H9 (cell line): ENCODE data around the gene SLC35F2. TPM values are rescaled to one million over a fixed set of nuclear protein-coding genes. Genes with fewer than 3 reads are reported as not detected.

Experiments
- DNase-seq: peaks from one replicate; pipeline ENCODE4 v3.0.0-alpha.2; 2017
- H2AFZ ChIP-seq: one replicate; pipeline ENCODE4 v1.6.1; 2013; ENCODE audit warnings: mild to moderate bottlenecking, low read length, control low read depth, moderate library complexity
- H2AK5ac ChIP-seq: 2 replicates; pipeline ENCODE4 v1.6.1; 2013; ENCODE audit warnings: low read length, control low read depth, mixed read lengths; ENCODE audit not compliant: insufficient read length
- H2BK120ac ChIP-seq: one replicate; pipeline ENCODE4 v1.6.1; 2013; ENCODE audit warnings: low read depth, mild to moderate bottlenecking, low read length, control low read depth, inconsistent platforms; ENCODE audit not compliant: poor library complexity, severe bottlenecking
- H2BK12ac ChIP-seq: 2 replicates; pipeline ENCODE4 v1.6.1; 2013; ENCODE audit warnings: low read length, control low read depth, mixed read lengths, low read depth; ENCODE audit not compliant: insufficient read length
- H2BK15ac ChIP-seq: 2 replicates; pipeline ENCODE4 v1.6.1; 2013; ENCODE audit warnings: low read depth, low read length, control low read depth
- H2BK20ac ChIP-seq: one replicate; pipeline ENCODE4 v1.6.1; 2013; ENCODE audit warnings: low read depth, mild to moderate bottlenecking, low read length, control low read depth, inconsistent platforms; ENCODE audit not compliant: poor library complexity, severe bottlenecking
- H2BK5ac ChIP-seq: 2 replicates; pipeline ENCODE4 v1.6.1; 2013; ENCODE audit warnings: low read length, control low read depth, mixed read lengths; ENCODE audit not compliant: insufficient read length
- H3K14ac ChIP-seq: 2 replicates; pipeline ENCODE4 v1.6.1; 2013; ENCODE audit warnings: low read length, control low read depth; ENCODE audit not compliant: insufficient read depth
- H3K18ac ChIP-seq: 2 replicates; pipeline ENCODE4 v1.6.1; 2013; ENCODE audit warnings: low read depth, mild to moderate bottlenecking, mixed read lengths, low read length, control low read depth; ENCODE audit not compliant: insufficient read length
- H3K23ac ChIP-seq: 2 replicates; pipeline ENCODE4 v1.6.1; 2013; ENCODE audit warnings: low read length, control low read depth, mixed read lengths, low read depth; ENCODE audit not compliant: insufficient read length
- H3K23me2 ChIP-seq: 2 replicates; pipeline ENCODE4 v1.6.1; 2013; ENCODE audit warnings: low read depth, mild to moderate bottlenecking, mixed read lengths, low read length, control low read depth; ENCODE audit not compliant: insufficient read length, poor library complexity, severe bottlenecking
- H3K27ac ChIP-seq: 2 replicates; pipeline ENCODE4 v1.5.1; 2013; ENCODE audit warnings: low read length, control low read depth, mixed read lengths, low read depth; ENCODE audit not compliant: insufficient read length
- H3K27me3 ChIP-seq: 2 replicates; pipeline ENCODE4 v1.6.1; 2013; ENCODE audit warnings: low read length, control low read depth, inconsistent platforms; ENCODE audit not compliant: insufficient read depth
- H3K4ac ChIP-seq: 2 replicates; pipeline ENCODE4 v1.6.1; 2013; ENCODE audit warnings: low read depth, mild to moderate bottlenecking, control low read depth, inconsistent platforms, low read length, moderate library complexity
- H3K4me1 ChIP-seq: 2 replicates; pipeline ENCODE4 v1.6.1; 2013; ENCODE audit warnings: low read length, control low read depth, inconsistent platforms; ENCODE audit not compliant: insufficient read depth
- H3K4me2 ChIP-seq: 2 replicates; pipeline ENCODE4 v1.6.1; 2013; ENCODE audit warnings: low read length, control low read depth, mixed read lengths; ENCODE audit not compliant: insufficient read length, insufficient read depth
- H3K56ac ChIP-seq: 2 replicates; pipeline ENCODE4 v1.6.1; 2013; ENCODE audit warnings: low read depth, mild to moderate bottlenecking, mixed read lengths, low read length, control low read depth; ENCODE audit not compliant: insufficient read length
- H3K79me1 ChIP-seq: 2 replicates; pipeline ENCODE4 v1.6.1; 2013; ENCODE audit warnings: low read depth, mild to moderate bottlenecking, moderate library complexity, low read length, control low read depth, inconsistent platforms; ENCODE audit not compliant: insufficient read depth, poor library complexity, severe bottlenecking
- H3K79me2 ChIP-seq: 2 replicates; pipeline ENCODE4 v1.6.1; 2013; ENCODE audit warnings: low read length, control low read depth, inconsistent platforms; ENCODE audit not compliant: insufficient read depth
- H3K9ac ChIP-seq: 2 replicates; pipeline ENCODE4 v1.6.1; 2013; ENCODE audit warnings: low read length, control low read depth, mixed read lengths; ENCODE audit not compliant: insufficient read length; ENCODE audit errors: extremely low read depth
- H3K9me3 ChIP-seq: one replicate; pipeline ENCODE4 v1.6.1; 2013; ENCODE audit warnings: low read depth, low read length, inconsistent platforms; ENCODE audit not compliant: control insufficient read depth
- H3T11ph ChIP-seq: one replicate; pipeline ENCODE4 v1.6.1; 2013; ENCODE audit warnings: mild to moderate bottlenecking, low read length, control low read depth, inconsistent platforms
- H4K20me1 ChIP-seq: one replicate; pipeline ENCODE4 v1.6.1; 2013; ENCODE audit not compliant: control insufficient read depth, insufficient read length, insufficient read depth
- H4K5ac ChIP-seq: 2 replicates; pipeline ENCODE4 v1.6.1; 2013; ENCODE audit warnings: low read depth, mild to moderate bottlenecking, mixed read lengths, low read length, control low read depth; ENCODE audit not compliant: insufficient read length
- H4K8ac ChIP-seq: replicated peaks from 2 replicates; pipeline ENCODE4 v1.6.1; 2013; ENCODE audit warnings: low read length, control low read depth, mixed read lengths, low read depth; ENCODE audit not compliant: insufficient read length
- H4K91ac ChIP-seq: 2 replicates; pipeline ENCODE4 v1.6.1; 2013; ENCODE audit warnings: low read depth, mild to moderate bottlenecking, moderate library complexity, mixed read lengths, low read length, control low read depth; ENCODE audit not compliant: insufficient read length
- H3K27ac Mint-ChIP-seq, 3 experiments: 2 replicates in 2 of 3; 3 replicates in 1 of 3; pipeline ENCODE4 v1.8.0; 2020 to 2021; ENCODE audit warnings: mixed read lengths in 3 of 3, mild to moderate bottlenecking in 1 of 3, moderate library complexity in 1 of 3
- H3K27me3 Mint-ChIP-seq: 2 replicates; pipeline ENCODE4 v1.8.0; 2021; ENCODE audit warnings: low read depth, mild to moderate bottlenecking, moderate library complexity, mixed read lengths
- H3K36me3 Mint-ChIP-seq, 3 experiments: 2 replicates in 2 of 3; 3 replicates in 1 of 3; pipeline ENCODE4 v1.8.0; 2020 to 2021; ENCODE audit warnings: low read depth in 3 of 3, mixed read lengths in 3 of 3; ENCODE audit not compliant: insufficient read depth in 1 of 3
- H3K4me1 Mint-ChIP-seq, 2 experiments: 2 replicates each; pipeline ENCODE4 v1.8.0; 2020; ENCODE audit warnings: mixed read lengths in 2 of 2
- H3K4me3 Mint-ChIP-seq, 2 experiments: 2 replicates in 1 of 2; 3 replicates in 1 of 2; pipeline ENCODE4 v1.8.0; 2020 to 2021; ENCODE audit warnings: mild to moderate bottlenecking in 2 of 2, mixed read lengths in 2 of 2, moderate library complexity in 1 of 2
- H3K9me3 Mint-ChIP-seq, 2 experiments: 2 replicates in 1 of 2; 3 replicates in 1 of 2; pipeline ENCODE4 v1.8.0; 2020; ENCODE audit warnings: mild to moderate bottlenecking in 2 of 2, mixed read lengths in 2 of 2, moderate library complexity in 1 of 2
- WGBS: extraction: QIAGEN DNeasy Blood & Tissue Kit; methylation state at CpG from one replicate; pipeline ENCODE4 v1.1.7; 2013; ENCODE audit warnings: missing lambda C conversion rate, low lambda C conversion rate, mixed read lengths; ENCODE audit not compliant: insufficient read length; ENCODE audit errors: extremely low coverage; 5-methylcytosine and 5-hydroxymethylcytosine counted together
- total RNA-seq: library from RNA; stranded (reverse); gene quantifications from 2 replicates; pipeline ENCODE4 v1.2.1, GENCODE V29; 2021
- TF ChIP-seq, protein P1 (sequence below): fragments of 200-600 bp; sonication (generic); conservative IDR thresholded peaks from 3 replicates; pipeline ENCODE4 v1.8.0; 2021; ENCODE audit warnings: antibody characterized with exemption, mild to moderate bottlenecking

Gene SLC35F2
- total RNA-seq, 1 experiment from 2014 or later, result 24.0 TPM

DNA sequence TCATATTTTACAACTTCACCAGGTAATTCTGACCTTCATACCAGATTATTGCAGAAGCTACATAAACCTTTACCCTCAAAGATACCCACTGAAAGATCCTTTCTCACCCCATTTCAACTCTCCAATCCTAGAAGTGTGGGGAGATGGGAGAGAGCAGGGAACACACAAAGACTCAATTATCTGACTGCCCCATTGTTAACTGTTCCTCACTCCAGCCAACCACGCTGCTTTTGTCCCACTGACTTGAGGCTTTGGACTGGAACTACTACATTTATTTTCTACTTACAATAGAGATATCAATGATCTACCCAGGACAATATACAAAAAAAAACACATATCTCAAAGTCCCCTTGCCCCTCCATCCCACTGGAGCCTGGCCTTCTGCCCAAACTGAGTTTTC lies 102.0 kb downstream of the SLC35F2 start:
- Histone ChIP-seq H3K9ac (no peak overlapping the region), H3K27ac (no peak overlapping the region), H3K14ac (no peak overlapping the region), H2BK12ac (no peak overlapping the region), H2BK15ac (no peak overlapping the region), H4K91ac (no peak overlapping the region), H3K79me1 (no peaks in the 10 kb centered on the region), H3K4ac (no peak overlapping the region), H3K4me1 (no peaks in the 10 kb centered on the region), H3K9me3 (no peaks in the 10 kb centered on the region), H2BK20ac (no peak overlapping the region), H4K5ac (no peak overlapping the region), H4K20me1 (no peaks in the 10 kb centered on the region), H3K27me3 (no peaks in the 10 kb centered on the region), H3K23ac (no peak overlapping the region), H2AFZ (no peak overlapping the region), H2BK5ac (no peak overlapping the region), H3K4me2 (no peak overlapping the region), H3K23me2 (no peaks in the 10 kb centered on the region), H3T11ph (no peak overlapping the region), H3K79me2 (no peaks in the 10 kb centered on the region), H2AK5ac (no peak overlapping the region), H4K8ac (no peak overlapping the region), H2BK120ac (no peak overlapping the region), H3K56ac (no peak overlapping the region), H3K18ac (no peak overlapping the region)
- Mint-ChIP-seq H3K9me3 (peaks cover 3 to 7% of the 10 kb centered on the region in 2 experiments; a peak in 4 of 5 replicates), H3K27me3 (no peaks in the 10 kb centered on the region), H3K4me3 (no peak overlapping the region), H3K27ac (no peak overlapping the region), H3K4me1 (peaks cover 0 to 7% of the 10 kb centered on the region in 2 experiments; a peak in 2 of 4 replicates), H3K36me3 (peaks cover 0 to 3% (median 2%) of the 10 kb centered on the region in 3 experiments; a peak in 3 of 7 replicates)
- DNase-seq, result no peak
- no CpG with 5 or more reads among the region's 1 CpG for WGBS
- TF ChIP-seq, protein P1, sequence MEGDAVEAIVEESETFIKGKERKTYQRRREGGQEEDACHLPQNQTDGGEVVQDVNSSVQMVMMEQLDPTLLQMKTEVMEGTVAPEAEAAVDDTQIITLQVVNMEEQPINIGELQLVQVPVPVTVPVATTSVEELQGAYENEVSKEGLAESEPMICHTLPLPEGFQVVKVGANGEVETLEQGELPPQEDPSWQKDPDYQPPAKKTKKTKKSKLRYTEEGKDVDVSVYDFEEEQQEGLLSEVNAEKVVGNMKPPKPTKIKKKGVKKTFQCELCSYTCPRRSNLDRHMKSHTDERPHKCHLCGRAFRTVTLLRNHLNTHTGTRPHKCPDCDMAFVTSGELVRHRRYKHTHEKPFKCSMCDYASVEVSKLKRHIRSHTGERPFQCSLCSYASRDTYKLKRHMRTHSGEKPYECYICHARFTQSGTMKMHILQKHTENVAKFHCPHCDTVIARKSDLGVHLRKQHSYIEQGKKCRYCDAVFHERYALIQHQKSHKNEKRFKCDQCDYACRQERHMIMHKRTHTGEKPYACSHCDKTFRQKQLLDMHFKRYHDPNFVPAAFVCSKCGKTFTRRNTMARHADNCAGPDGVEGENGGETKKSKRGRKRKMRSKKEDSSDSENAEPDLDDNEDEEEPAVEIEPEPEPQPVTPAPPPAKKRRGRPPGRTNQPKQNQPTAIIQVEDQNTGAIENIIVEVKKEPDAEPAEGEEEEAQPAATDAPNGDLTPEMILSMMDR, result no peak
